ENCODE data around the gene GNMT. TPM values are rescaled to one million over a fixed set of nuclear protein-coding genes. Genes with fewer than 3 reads are reported as not detected.
"Not testable (repeated sequence)": the region's sequence is repeated elsewhere in the genome, so short reads cannot be mapped to it uniquely, and the experiment has no call there.

Gene GNMT
- total RNA-seq, 1 experiment from 2014 or later = not detected

GRCh38 chr6:42941356-42941755, 19.2 kb upstream of the GNMT start:
- not testable (repeated sequence) for DNase-seq (ENCODE audit: low spot score)

GRCh38 chr6:42942444-42942843, 18.1 kb upstream of the GNMT start:
- DNase-seq (ENCODE audit: low spot score) = no peak

- DNase-seq (ENCODE audit: low spot score) = no peak
Observed at GRCh38 chr6:42947950-42948349, 12.6 kb upstream of the GNMT start.

GRCh38 chr6:42952389-42952788, 8.2 kb upstream of the GNMT start:
- DNase-seq (ENCODE audit: low spot score) = no peak

GRCh38 chr6:42954405-42954804, 6.1 kb upstream of the GNMT start:
- DNase-seq (ENCODE audit: low spot score) = not testable (repeated sequence)

GRCh38 chr6:42958125-42958524, 2.4 kb upstream of the GNMT start:
- no peak for DNase-seq (ENCODE audit: low spot score)

- no peak for DNase-seq (ENCODE audit: low spot score)
Observed at GRCh38 chr6:42959917-42960242, 674 bp upstream of the GNMT start.

- DNase-seq (ENCODE audit: low spot score) = no peak
Observed at GRCh38 chr6:42961020-42961470, 491 bp downstream of the GNMT start.

GRCh38 chr6:42962096-42962495, 1.5 kb downstream of the GNMT start:
- DNase-seq (ENCODE audit: low spot score) = no peak

GRCh38 chr6:42962502-42963178, 2.1 kb downstream of the GNMT start:
- no peak for DNase-seq (ENCODE audit: low spot score)

- DNase-seq (ENCODE audit: low spot score) = no peak
Observed at GRCh38 chr6:42963179-42963854, 2.8 kb downstream of the GNMT start.

- DNase-seq (ENCODE audit: low spot score) = peak; percentile 42
Observed at GRCh38 chr6:42963855-42964605, 3.5 kb downstream of the GNMT start.

GRCh38 chr6:42966571-42966970, 6.0 kb downstream of the GNMT start:
- no peak for DNase-seq (ENCODE audit: low spot score)

GRCh38 chr6:42967228-42967627, 6.7 kb downstream of the GNMT start:
- no peak for DNase-seq (ENCODE audit: low spot score)

- DNase-seq (ENCODE audit: low spot score) = no peak
Observed at GRCh38 chr6:42968126-42968701, 7.7 kb downstream of the GNMT start.

- no peak for DNase-seq (ENCODE audit: low spot score)
Observed at GRCh38 chr6:42968783-42969182, 8.2 kb downstream of the GNMT start.

GRCh38 chr6:42969431-42969830, 8.9 kb downstream of the GNMT start:
- no peak for DNase-seq (ENCODE audit: low spot score)

- no peak for DNase-seq (ENCODE audit: low spot score)
Observed at GRCh38 chr6:42969934-42970333, 9.4 kb downstream of the GNMT start.

GRCh38 chr6:42970871-42971612, 10.5 kb downstream of the GNMT start:
- DNase-seq (ENCODE audit: low spot score) = no peak

- no peak for DNase-seq (ENCODE audit: low spot score)
Observed at GRCh38 chr6:42971746-42972327, 11.3 kb downstream of the GNMT start.

- DNase-seq (ENCODE audit: low spot score) = no peak
Observed at GRCh38 chr6:42973926-42974325, 13.4 kb downstream of the GNMT start.

All from H4 (cell line).